ENCODE results near the gene PLEKHG4B.

PLEKHG4B gene

DNA sequence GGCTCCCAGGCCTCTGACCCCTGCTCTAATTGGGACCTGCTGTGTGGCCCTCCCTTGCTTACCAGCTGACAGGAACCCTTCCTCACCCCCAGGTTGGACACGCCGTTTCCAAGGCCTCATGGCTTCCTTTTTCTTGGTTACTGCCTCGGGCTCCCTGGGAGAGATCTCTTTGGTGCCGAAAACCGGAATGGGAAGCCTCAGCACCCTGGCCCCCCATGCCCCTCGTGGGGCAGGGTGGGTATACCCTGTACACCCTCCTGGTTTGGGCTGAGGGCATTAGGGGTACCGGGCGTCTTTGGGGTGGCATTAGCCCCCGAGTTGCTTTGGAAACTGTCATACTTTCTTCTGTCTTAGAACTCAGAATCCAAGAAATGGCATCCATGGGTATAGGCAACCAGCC is 89.2 kb downstream of the PLEKHG4B start:
- TF ChIP-seq GATA1 (IDR thresholded peaks at IDR 0.05; ENCODE audit: low read depth, low read length) (no peak), POLR2A (IDR thresholded peaks at IDR 0.05; ENCODE audit: low read length) (no peak)
- DNase-seq, result no peak

GRCh38 chr5:181566-181965 is 89.6 kb downstream of the PLEKHG4B start:
- TF ChIP-seq POLR2A (IDR thresholded peaks at IDR 0.05; ENCODE audit: low read length), result no peak
- TF ChIP-seq GATA1 (IDR thresholded peaks at IDR 0.05; ENCODE audit: low read depth, low read length), result no peak

GRCh38 chr5:182126-182525 is 90.2 kb downstream of the PLEKHG4B start:
- TF ChIP-seq POLR2A (IDR thresholded peaks at IDR 0.05; ENCODE audit: low read length) (no peak), GATA1 (IDR thresholded peaks at IDR 0.05; ENCODE audit: low read depth, low read length) (no peak)
- no peak for DNase-seq

More at GRCh38 chr5:181566-181965, 89.6 kb downstream of the PLEKHG4B start:
- DNase-seq, result no peak

- TF ChIP-seq GATA1 (IDR thresholded peaks at IDR 0.05; ENCODE audit: low read depth, low read length), result no peak
- TF ChIP-seq POLR2A (IDR thresholded peaks at IDR 0.05; ENCODE audit: low read length), result no peak
- DNase-seq, result no peak
Observed at GRCh38 chr5:184471-184870, 92.5 kb downstream of the PLEKHG4B start.

DNA sequence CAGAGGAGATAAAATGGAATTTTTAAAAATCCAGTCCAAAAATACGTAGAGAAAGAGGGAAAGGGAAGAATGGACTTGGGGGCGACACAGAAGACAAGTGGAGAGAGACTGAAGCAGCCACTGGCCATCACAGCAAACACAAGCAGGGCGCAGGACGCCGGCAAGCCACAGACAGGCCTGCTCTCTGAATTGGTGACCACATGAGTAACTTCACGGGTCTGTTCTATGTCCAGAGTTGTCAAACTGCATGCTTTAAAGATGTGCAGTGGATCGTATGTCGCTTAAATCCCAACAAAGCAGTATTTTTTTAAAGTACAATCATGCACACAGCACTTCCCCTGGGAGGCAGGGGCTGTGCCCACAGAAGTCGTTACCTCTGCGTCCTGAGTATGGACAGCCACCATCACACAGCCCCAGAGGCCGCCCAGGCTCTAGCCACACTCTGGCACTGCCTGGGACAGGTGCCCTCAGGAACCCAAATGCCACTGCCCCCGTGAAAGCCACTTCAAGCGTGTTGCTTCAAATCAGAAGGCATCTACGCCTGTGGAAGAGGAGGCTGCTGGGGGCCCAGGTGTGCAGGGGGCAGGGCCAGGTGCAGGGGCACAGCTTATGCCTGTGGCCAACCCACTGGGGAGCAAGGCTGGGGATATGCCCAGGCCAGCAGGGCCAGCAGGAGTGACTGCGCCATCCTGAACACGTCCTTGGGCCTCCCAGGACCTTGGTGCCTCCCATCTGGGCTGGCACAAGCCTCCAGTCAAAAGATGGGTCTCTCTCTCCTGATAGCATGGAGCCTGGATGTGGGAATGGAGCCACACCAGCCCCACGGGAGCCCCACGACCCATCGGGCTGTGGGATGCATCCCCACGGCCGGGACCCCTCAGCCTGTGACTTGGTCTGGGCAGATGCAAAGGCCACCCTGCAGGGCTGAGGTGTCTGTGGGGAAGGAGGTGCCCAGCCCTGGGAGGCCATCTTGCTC is 93.4 kb downstream of the PLEKHG4B start:
- TF ChIP-seq POLR2A (IDR thresholded peaks at IDR 0.05; ENCODE audit: low read length) (no peak), GATA1 (IDR thresholded peaks at IDR 0.05; ENCODE audit: low read depth, low read length) (no peak)
- DNase-seq, result no peak

DNA sequence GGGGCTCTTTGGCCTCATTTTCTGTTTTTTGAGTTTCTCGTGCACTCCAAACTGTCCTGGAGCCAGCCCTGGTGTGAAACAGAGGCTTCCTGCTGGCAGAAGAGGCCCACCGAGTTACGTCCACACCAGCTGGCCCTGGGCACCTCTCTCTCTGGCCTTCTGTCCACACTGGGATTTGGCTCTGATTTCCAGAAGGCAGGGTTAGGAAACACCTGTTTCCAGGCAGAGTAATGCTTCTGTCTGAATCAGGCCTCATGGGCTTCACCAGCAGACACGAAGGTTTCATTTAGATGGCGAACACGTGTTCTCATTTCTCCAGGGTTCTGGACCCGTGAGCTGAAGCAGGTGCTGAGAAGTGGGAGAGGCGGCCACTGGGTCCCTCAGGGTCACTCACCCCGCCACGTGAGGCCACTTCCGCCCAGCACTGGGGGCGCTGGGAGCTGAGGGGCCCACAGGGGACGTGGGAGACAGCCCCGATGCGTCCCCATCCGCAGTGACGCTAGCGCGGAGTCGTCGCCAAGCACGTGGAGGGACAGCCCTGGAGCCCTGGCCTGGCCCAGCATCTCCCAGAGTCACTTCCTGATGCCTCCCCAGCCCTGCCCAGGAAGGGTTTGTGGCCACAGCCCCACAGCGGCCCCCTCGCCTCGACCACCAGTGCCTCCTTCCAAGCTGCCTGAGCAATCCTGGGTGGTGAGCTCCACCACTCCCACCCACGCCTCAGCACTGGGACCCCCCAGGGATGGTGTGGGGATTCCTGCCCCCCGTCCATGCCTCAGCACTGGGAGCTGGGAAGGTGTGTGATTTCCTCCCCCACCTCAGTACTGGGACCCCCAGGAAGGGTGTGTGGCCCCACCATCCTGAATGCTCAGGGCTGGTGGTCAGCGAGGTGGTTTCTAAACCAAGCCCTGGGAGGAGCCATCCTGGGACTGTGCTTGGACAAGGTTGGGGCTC is 94.4 kb downstream of the PLEKHG4B start:
- DNase-seq, result no peak
- TF ChIP-seq GATA1 (IDR thresholded peaks at IDR 0.05; ENCODE audit: low read depth, low read length) (no peak), POLR2A (IDR thresholded peaks at IDR 0.05; ENCODE audit: low read length) (no peak)

- TF ChIP-seq POLR2A (IDR thresholded peaks at IDR 0.05; ENCODE audit: low read length), result no peak
- no peak for DNase-seq
Observed at GRCh38 chr5:187042-187431, 95.1 kb downstream of the PLEKHG4B start.

DNA sequence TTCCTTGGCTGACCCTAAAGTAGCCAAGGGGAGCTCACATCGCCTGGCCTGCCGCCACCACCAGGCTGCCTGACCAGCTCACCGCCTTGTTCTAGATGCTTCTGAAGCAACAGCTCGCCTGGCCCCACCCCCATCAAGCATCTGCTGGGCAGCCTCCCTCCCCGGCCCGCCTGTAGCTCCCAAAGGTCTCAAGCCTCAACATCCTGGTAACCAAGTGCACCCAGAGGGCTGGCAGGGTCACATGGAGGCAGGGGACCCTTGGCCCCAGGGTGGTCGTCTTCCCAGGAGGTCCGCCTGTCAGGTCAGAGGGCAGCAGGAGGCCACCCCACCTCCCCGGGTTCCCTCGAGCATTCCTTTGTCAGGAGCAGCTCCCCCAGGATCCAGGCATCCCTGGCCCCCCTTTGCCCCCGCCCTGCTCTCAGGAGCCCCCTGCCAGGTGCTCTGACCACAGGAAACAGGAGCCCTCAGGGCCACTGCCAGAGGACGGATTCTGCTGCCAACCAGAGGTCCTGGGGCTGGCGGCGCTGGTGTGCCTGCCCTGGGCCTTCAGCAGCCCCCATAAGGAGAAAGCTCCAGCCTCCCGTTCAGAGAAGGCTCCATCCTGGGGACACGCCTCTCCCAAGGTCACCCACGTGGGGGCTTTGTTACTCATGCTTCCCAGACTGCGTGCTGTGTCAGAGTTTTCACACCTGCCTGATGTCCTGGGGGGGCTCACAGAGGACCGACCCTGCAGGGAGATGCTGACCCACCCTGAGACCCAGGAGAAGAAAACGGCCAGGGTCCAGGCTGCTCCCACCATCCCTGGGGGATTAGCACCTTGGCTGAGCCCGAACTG is 95.9 kb downstream of the PLEKHG4B start:
- no peak for DNase-seq
- TF ChIP-seq POLR2A (IDR thresholded peaks at IDR 0.05; ENCODE audit: low read length) (no peak), GATA1 (IDR thresholded peaks at IDR 0.05; ENCODE audit: low read depth, low read length) (no peak)

DNA sequence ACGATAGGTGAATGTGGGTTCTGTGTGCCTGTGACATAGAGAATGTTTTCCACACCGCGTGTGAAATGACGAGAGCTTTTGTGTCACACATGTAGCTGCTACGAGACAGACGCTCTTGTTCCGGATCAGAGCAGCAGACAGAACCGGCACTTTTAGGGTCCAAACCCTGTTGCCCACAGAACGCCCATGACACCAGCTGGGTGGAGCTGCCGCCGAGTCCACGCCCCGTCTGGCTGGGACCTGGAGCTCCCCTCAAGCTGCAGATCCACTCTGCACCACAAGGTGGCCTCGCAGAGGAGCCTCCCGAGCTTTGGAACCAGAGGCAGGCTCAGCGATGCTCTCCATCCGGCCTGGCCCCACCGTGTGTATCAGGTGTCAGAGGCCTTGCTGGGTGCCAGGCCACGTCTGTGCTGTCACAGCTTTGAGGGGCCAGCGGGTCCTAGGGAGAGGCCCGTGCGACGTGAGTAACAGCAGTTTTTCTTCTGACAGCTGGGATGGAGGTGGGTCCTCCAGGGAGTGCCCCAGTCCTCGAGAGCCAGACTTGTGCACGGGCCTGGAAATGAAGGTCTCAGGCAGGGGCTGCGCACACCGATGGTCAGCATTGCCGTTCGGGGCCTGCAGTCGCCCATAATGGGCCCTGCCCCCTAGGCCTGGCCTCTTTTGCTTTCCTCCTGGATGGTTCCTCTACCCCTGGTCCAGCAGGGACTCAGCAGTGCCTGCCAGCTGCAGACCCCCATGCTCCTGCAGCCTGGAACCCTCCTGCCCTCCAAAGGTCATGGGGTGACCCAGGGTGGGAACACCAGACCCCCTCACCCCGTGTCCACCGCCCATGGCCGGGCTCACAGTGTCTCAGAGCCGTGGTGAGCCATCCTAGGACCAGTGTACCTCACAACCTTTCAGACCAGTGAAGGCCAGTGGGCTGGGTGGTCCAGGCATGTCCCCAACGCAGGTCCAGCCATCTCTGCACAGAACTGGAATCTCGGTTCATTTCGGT is 96.8 kb downstream of the PLEKHG4B start:
- DNase-seq, result peak; percentile 80 to 90
- no peak for TF ChIP-seq POLR2A (IDR thresholded peaks at IDR 0.05; ENCODE audit: low read length)
- TF ChIP-seq GATA1 (IDR thresholded peaks at IDR 0.05; ENCODE audit: low read depth, low read length), result no peak

- TF ChIP-seq GATA1 (IDR thresholded peaks at IDR 0.05; ENCODE audit: low read depth, low read length) (no peak), POLR2A (IDR thresholded peaks at IDR 0.05; ENCODE audit: low read length) (no peak)
- no peak for DNase-seq
Observed at GRCh38 chr5:189486-189885, 97.5 kb downstream of the PLEKHG4B start.

DNA sequence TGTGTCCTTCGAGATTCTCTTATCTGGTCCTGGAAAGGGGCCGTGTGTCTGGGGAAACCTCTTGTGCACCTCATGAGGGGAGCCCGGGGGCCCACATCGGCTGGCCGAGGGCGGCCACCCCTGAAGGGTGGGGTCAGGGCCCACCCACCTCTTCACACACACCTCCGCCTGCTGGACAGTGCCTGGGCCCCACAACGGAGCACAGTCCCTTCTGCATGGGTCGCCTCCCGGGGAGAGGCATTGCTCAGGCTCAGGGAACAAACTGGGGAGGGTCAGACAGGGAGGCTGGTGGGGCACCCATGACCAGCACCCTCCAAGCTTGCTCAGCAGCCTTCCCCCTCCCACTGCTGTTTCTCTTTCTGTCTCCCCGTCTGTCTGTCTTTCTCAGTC is 98.0 kb downstream of the PLEKHG4B start:
- TF ChIP-seq GATA1 (IDR thresholded peaks at IDR 0.05; ENCODE audit: low read depth, low read length) (no peak), POLR2A (IDR thresholded peaks at IDR 0.05; ENCODE audit: low read length) (no peak)
- no peak for DNase-seq

- TF ChIP-seq POLR2A (IDR thresholded peaks at IDR 0.05; ENCODE audit: low read length) (no peak), GATA1 (IDR thresholded peaks at IDR 0.05; ENCODE audit: low read depth, low read length) (no peak)
- no peak for DNase-seq
Observed at GRCh38 chr5:190366-191035, 98.5 kb downstream of the PLEKHG4B start.
